GM21447 (cell line): ENCODE results near the gene ABCC4.

ENCODE experiments used
- ATAC-seq: cut with Tn5 transposase; IDR thresholded peaks from one replicate; pipeline ENCODE4 v1.9.1; 2021; ENCODE audit not compliant: unreplicated experiment

Gene ABCC4

GRCh38 chr13:95128045-95128643, 173.1 kb downstream of the ABCC4 start:
- ATAC-seq: no peak

GRCh38 chr13:95124959-95125358, 176.3 kb downstream of the ABCC4 start:
- no peak for ATAC-seq

- ATAC-seq: no peak
Observed at GRCh38 chr13:95123726-95124125, 177.5 kb downstream of the ABCC4 start.

GRCh38 chr13:95122063-95122462, 179.2 kb downstream of the ABCC4 start:
- ATAC-seq: no peak

GRCh38 chr13:95121516-95121915, 179.7 kb downstream of the ABCC4 start:
- no peak for ATAC-seq

GRCh38 chr13:95120650-95121049, 180.6 kb downstream of the ABCC4 start:
- ATAC-seq: no peak

GRCh38 chr13:95118541-95119324, 182.5 kb downstream of the ABCC4 start:
- ATAC-seq: no peak

- no peak for ATAC-seq
Observed at GRCh38 chr13:95117092-95117491, 184.2 kb downstream of the ABCC4 start.

GRCh38 chr13:95115525-95115924, 185.7 kb downstream of the ABCC4 start:
- ATAC-seq: no peak

GRCh38 chr13:95113601-95114000, 187.7 kb downstream of the ABCC4 start:
- ATAC-seq: no peak

- no peak for ATAC-seq
Observed at GRCh38 chr13:95112883-95113282, 188.4 kb downstream of the ABCC4 start.

GRCh38 chr13:95111608-95112007, 189.6 kb downstream of the ABCC4 start:
- no peak for ATAC-seq

- no peak for ATAC-seq
Observed at GRCh38 chr13:95106562-95106961, 194.7 kb downstream of the ABCC4 start.

- ATAC-seq: no peak
Observed at GRCh38 chr13:95100525-95101433, 200.5 kb downstream of the ABCC4 start.

- ATAC-seq: no peak
Observed at GRCh38 chr13:95099541-95099940, 201.7 kb downstream of the ABCC4 start.

GRCh38 chr13:95098916-95099315, 202.3 kb downstream of the ABCC4 start:
- no peak for ATAC-seq

GRCh38 chr13:95091755-95092154, 209.5 kb downstream of the ABCC4 start:
- ATAC-seq: no peak

GRCh38 chr13:95087746-95088305, 213.4 kb downstream of the ABCC4 start:
- no peak for ATAC-seq

- ATAC-seq: no peak
Observed at GRCh38 chr13:95086761-95087160, 214.5 kb downstream of the ABCC4 start.

- ATAC-seq: no peak
Observed at GRCh38 chr13:95083758-95084157, 217.5 kb downstream of the ABCC4 start.

GRCh38 chr13:95083066-95083465, 218.2 kb downstream of the ABCC4 start:
- no peak for ATAC-seq
